ENCODE data around the gene GUK1.
"Not testable (repeated sequence)": the region's sequence is repeated elsewhere in the genome, so short reads cannot be mapped to it uniquely, and the experiment has no call there.

Gene GUK1

GRCh38 chr1:228109962-228110488 is 30.1 kb upstream of the GUK1 start:
- peak overlapping the region; percentile 96 for H3K4me3 ChIP-seq (ENCODE audit: low read length)
- no peak for DNase-seq (ENCODE audit: low read depth)
- no peak for TF ChIP-seq CTCF (conservative IDR thresholded peaks at IDR 0.05; ENCODE audit: low read depth, low read length)

GRCh38 chr1:228110556-228110955 is 29.5 kb upstream of the GUK1 start:
- no peak for DNase-seq (ENCODE audit: low read depth)
- H3K4me3 ChIP-seq (ENCODE audit: low read length): no peak overlapping the region
- TF ChIP-seq CTCF (conservative IDR thresholded peaks at IDR 0.05; ENCODE audit: low read depth, low read length): no peak

GRCh38 chr1:228111315-228111714 is 28.8 kb upstream of the GUK1 start:
- not testable (repeated sequence) for DNase-seq (ENCODE audit: low read depth)

GRCh38 chr1:228112167-228112566 is 27.9 kb upstream of the GUK1 start:
- H3K4me3 ChIP-seq (ENCODE audit: low read length): no peak overlapping the region
- DNase-seq (ENCODE audit: low read depth): no peak
- TF ChIP-seq CTCF (conservative IDR thresholded peaks at IDR 0.05; ENCODE audit: low read depth, low read length): no peak

More at GRCh38 chr1:228111315-228111714, 28.8 kb upstream of the GUK1 start:
- H3K4me3 ChIP-seq (ENCODE audit: low read length): not testable (repeated sequence)

- TF ChIP-seq CTCF (conservative IDR thresholded peaks at IDR 0.05; ENCODE audit: low read depth, low read length): no peak
- H3K4me3 ChIP-seq (ENCODE audit: low read length): no peak overlapping the region
- no peak for DNase-seq (ENCODE audit: low read depth)
Measured at GRCh38 chr1:228112617-228113016, 27.5 kb upstream of the GUK1 start.

- TF ChIP-seq CTCF (conservative IDR thresholded peaks at IDR 0.05; ENCODE audit: low read depth, low read length): no peak
- DNase-seq (ENCODE audit: low read depth): no peak
- H3K4me3 ChIP-seq (ENCODE audit: low read length): no peak overlapping the region
Measured at GRCh38 chr1:228114827-228115226, 25.3 kb upstream of the GUK1 start.

- no peak for TF ChIP-seq CTCF (conservative IDR thresholded peaks at IDR 0.05; ENCODE audit: low read depth, low read length)
- no peak for DNase-seq (ENCODE audit: low read depth)
- H3K4me3 ChIP-seq (ENCODE audit: low read length): no peak overlapping the region
Measured at GRCh38 chr1:228117335-228117734, 22.7 kb upstream of the GUK1 start.

GRCh38 chr1:228118040-228118439 is 22.0 kb upstream of the GUK1 start:
- no peak overlapping the region for H3K4me3 ChIP-seq (ENCODE audit: low read length)

More at GRCh38 chr1:228118040-228118439, 22.0 kb upstream of the GUK1 start:
- no peak for TF ChIP-seq CTCF (conservative IDR thresholded peaks at IDR 0.05; ENCODE audit: low read depth, low read length)
- no peak for DNase-seq (ENCODE audit: low read depth)

Measured in retinal pigment epithelial cell (primary cell).